BLaER1 (cell line): ENCODE results near the gene GFOD1.
A peak's percentile ranks its signal among the peaks of the same experiment; 100 is the strongest.

Source experiments
- H3K27ac ChIP-seq: shearing (Covaris generic); formaldehyde crosslinking; 2 replicates; pipeline ENCODE4 v1.8.1; 2022
- H3K27me3 ChIP-seq: shearing (Covaris generic); formaldehyde crosslinking; 2 replicates; pipeline ENCODE4 v1.8.1; 2022
- H3K36me3 ChIP-seq: shearing (Covaris generic); formaldehyde crosslinking; 2 replicates; pipeline ENCODE4 v1.8.1; 2022
- H3K4me1 ChIP-seq: shearing (Covaris generic); formaldehyde crosslinking; 2 replicates; pipeline ENCODE4 v1.8.1; 2022
- H3K4me2 ChIP-seq: shearing (Covaris generic); formaldehyde crosslinking; 2 replicates; pipeline ENCODE4 v1.8.1; 2022
- H3K4me3 ChIP-seq: shearing (Covaris generic); formaldehyde crosslinking; 2 replicates; pipeline ENCODE4 v1.8.1; 2022
- H3K9ac ChIP-seq: shearing (Covaris generic); formaldehyde crosslinking; 2 replicates; pipeline ENCODE4 v1.8.1; 2022
- H3K9me3 ChIP-seq: shearing (Covaris generic); formaldehyde crosslinking; 2 replicates; pipeline ENCODE4 v1.8.1; 2022
- H4K20me1 ChIP-seq: shearing (Covaris generic); formaldehyde crosslinking; 2 replicates; pipeline ENCODE4 v1.8.1; 2022
- Cebpa-rat ChIP-seq: shearing (Covaris generic); IDR thresholded peaks from 2 replicates; pipeline ENCODE4 v1.8.1; 2022

GFOD1 gene

DNA sequence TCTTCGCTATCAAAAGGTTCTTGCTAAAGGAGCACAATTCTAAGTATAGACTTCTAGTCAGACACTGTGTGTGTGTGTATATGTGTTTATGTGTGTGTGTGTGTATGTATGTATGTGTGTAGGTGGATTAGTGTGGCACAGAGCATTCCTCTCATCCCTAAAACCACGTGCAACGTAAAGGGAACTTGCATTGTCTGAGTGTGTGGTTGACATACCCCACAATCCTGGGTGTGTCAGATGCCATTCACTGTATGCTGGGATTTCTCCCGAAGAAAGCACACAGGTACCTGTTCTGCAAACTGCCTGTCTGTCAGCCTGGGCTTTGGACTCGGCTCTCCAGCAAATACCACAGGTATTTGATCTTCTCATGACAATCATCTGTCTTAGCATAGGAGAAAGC is 116.8 kb downstream of the GFOD1 start:
- peaks cover 3% of the 10 kb centered on the region; the same call in 1 of the 2 replicates for H3K36me3 ChIP-seq
- H3K4me3 ChIP-seq, result no peak overlapping the region
- TF ChIP-seq Cebpa-rat, result no peak
- no peak overlapping the region for H3K9ac ChIP-seq
- peaks cover 20% of the 10 kb centered on the region; the same call in 1 of the 2 replicates for H4K20me1 ChIP-seq
- H3K27me3 ChIP-seq, result no peaks in the 10 kb centered on the region
- H3K4me2 ChIP-seq, result no peak overlapping the region
- H3K9me3 ChIP-seq, result no peaks in the 10 kb centered on the region
- H3K27ac ChIP-seq, result no peak overlapping the region
- peaks cover 10% of the 10 kb centered on the region for H3K4me1 ChIP-seq

- H4K20me1 ChIP-seq, result peaks cover 20% of the 10 kb centered on the region; the same call in 1 of the 2 replicates
- peaks cover 13% of the 10 kb centered on the region for H3K36me3 ChIP-seq
- H3K27ac ChIP-seq, result no peak overlapping the region
- peaks cover 10% of the 10 kb centered on the region for H3K4me1 ChIP-seq
- H3K4me2 ChIP-seq, result no peak overlapping the region
- TF ChIP-seq Cebpa-rat, result no peak; the same call in 1 of the 2 replicates
- H3K9ac ChIP-seq, result no peak overlapping the region
- no peaks in the 10 kb centered on the region for H3K27me3 ChIP-seq
- 0 out of 2 replicates have a peak, but pooled peaks cover 5% of the 10 kb centered on the region for H3K9me3 ChIP-seq
- H3K4me3 ChIP-seq, result no peak overlapping the region
Measured at GRCh38 chr6:13369591-13369990, 117.8 kb downstream of the GFOD1 start.

- H3K27ac ChIP-seq, result no peak overlapping the region
- peaks cover 20% of the 10 kb centered on the region; the same call in 1 of the 2 replicates for H4K20me1 ChIP-seq
- TF ChIP-seq Cebpa-rat, result no peak
- H3K9ac ChIP-seq, result no peak overlapping the region
- H3K27me3 ChIP-seq, result no peaks in the 10 kb centered on the region
- 0 out of 2 replicates have a peak, but pooled peaks cover 5% of the 10 kb centered on the region for H3K9me3 ChIP-seq
- H3K4me3 ChIP-seq, result no peak overlapping the region
- peaks cover 19% of the 10 kb centered on the region for H3K36me3 ChIP-seq
- peaks cover 10% of the 10 kb centered on the region for H3K4me1 ChIP-seq
- H3K4me2 ChIP-seq, result peak overlapping the region; percentile 30
Measured at GRCh38 chr6:13368731-13369115, 118.7 kb downstream of the GFOD1 start.

- H3K4me3 ChIP-seq, result no peak overlapping the region
- no peak overlapping the region for H3K9ac ChIP-seq
- no peaks in the 10 kb centered on the region for H3K27me3 ChIP-seq
- TF ChIP-seq Cebpa-rat, result no peak
- H4K20me1 ChIP-seq, result peaks cover 20% of the 10 kb centered on the region; the same call in 1 of the 2 replicates
- no peak overlapping the region for H3K27ac ChIP-seq
- peaks cover 19% of the 10 kb centered on the region for H3K36me3 ChIP-seq
- peaks cover 10% of the 10 kb centered on the region for H3K4me1 ChIP-seq
- H3K4me2 ChIP-seq, result no peak overlapping the region
- 0 out of 2 replicates have a peak, but pooled peaks cover 5% of the 10 kb centered on the region for H3K9me3 ChIP-seq
Measured at GRCh38 chr6:13368079-13368730, 119.2 kb downstream of the GFOD1 start.

DNA sequence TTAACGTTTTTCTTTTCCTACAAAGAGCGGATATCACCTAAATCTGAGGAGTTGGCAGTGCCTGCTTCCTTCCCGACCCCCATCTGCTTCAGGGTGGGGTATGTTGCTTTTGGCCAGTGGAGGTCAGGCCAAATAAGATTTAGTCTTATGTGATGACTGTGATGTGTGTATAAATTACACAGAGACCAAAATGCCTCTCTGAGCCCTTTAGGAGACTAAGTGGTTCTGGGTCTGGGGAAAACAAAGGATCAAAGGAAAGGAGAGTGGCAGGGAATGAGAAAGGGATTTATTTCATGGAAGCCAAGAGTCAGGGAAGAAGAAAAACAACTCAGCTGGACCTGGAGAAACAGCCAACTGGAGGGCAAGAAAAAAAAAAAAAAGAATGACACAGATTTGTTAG is 120.0 kb downstream of the GFOD1 start:
- Histone ChIP-seq H3K4me1 (peaks cover 10% of the 10 kb centered on the region), H3K4me3 (no peak overlapping the region), H3K27me3 (no peaks in the 10 kb centered on the region), H3K9ac (no peak overlapping the region), H4K20me1 (peaks cover 20% of the 10 kb centered on the region; the same call in 1 of the 2 replicates), H3K9me3 (0 out of 2 replicates have a peak, but pooled peaks cover 5% of the 10 kb centered on the region), H3K27ac (no peak overlapping the region), H3K36me3 (peaks cover 27% of the 10 kb centered on the region), H3K4me2 (no peak overlapping the region)
- TF ChIP-seq Cebpa-rat, result no peak

- no peak overlapping the region for H3K27ac ChIP-seq
- no peak overlapping the region for H3K4me2 ChIP-seq
- no peak overlapping the region for H3K4me3 ChIP-seq
- no peak for TF ChIP-seq Cebpa-rat
- peaks cover 20% of the 10 kb centered on the region; the same call in 1 of the 2 replicates for H4K20me1 ChIP-seq
- H3K27me3 ChIP-seq, result no peaks in the 10 kb centered on the region
- peaks cover 17% of the 10 kb centered on the region for H3K4me1 ChIP-seq
- no peak overlapping the region for H3K9ac ChIP-seq
- H3K9me3 ChIP-seq, result 0 out of 2 replicates have a peak, but pooled peaks cover 5% of the 10 kb centered on the region
- peaks cover 31% of the 10 kb centered on the region for H3K36me3 ChIP-seq
Measured at GRCh38 chr6:13365320-13365719, 122.1 kb downstream of the GFOD1 start.

- peaks cover 20% of the 10 kb centered on the region; the same call in 1 of the 2 replicates for H4K20me1 ChIP-seq
- H3K4me3 ChIP-seq, result no peak overlapping the region
- no peak for TF ChIP-seq Cebpa-rat
- no peak overlapping the region for H3K27ac ChIP-seq
- peaks cover 31% of the 10 kb centered on the region for H3K36me3 ChIP-seq
- no peak overlapping the region for H3K9ac ChIP-seq
- peaks cover 18% of the 10 kb centered on the region for H3K4me1 ChIP-seq
- H3K4me2 ChIP-seq, result no peak overlapping the region
- no peaks in the 10 kb centered on the region for H3K27me3 ChIP-seq
- 0 out of 2 replicates have a peak, but pooled peaks cover 5% of the 10 kb centered on the region for H3K9me3 ChIP-seq
Measured at GRCh38 chr6:13364842-13365241, 122.6 kb downstream of the GFOD1 start.

- Histone ChIP-seq H3K9ac (no peak overlapping the region), H4K20me1 (no peaks in the 10 kb centered on the region), H3K4me3 (no peak overlapping the region), H3K9me3 (0 out of 2 replicates have a peak, but pooled peaks cover 5% of the 10 kb centered on the region), H3K4me1 (peaks cover 25% of the 10 kb centered on the region), H3K27me3 (no peaks in the 10 kb centered on the region), H3K27ac (no peak overlapping the region), H3K36me3 (peaks cover 37% of the 10 kb centered on the region), H3K4me2 (no peak overlapping the region)
- TF ChIP-seq Cebpa-rat, result no peak
Measured at GRCh38 chr6:13362412-13362811, 125.0 kb downstream of the GFOD1 start.

DNA sequence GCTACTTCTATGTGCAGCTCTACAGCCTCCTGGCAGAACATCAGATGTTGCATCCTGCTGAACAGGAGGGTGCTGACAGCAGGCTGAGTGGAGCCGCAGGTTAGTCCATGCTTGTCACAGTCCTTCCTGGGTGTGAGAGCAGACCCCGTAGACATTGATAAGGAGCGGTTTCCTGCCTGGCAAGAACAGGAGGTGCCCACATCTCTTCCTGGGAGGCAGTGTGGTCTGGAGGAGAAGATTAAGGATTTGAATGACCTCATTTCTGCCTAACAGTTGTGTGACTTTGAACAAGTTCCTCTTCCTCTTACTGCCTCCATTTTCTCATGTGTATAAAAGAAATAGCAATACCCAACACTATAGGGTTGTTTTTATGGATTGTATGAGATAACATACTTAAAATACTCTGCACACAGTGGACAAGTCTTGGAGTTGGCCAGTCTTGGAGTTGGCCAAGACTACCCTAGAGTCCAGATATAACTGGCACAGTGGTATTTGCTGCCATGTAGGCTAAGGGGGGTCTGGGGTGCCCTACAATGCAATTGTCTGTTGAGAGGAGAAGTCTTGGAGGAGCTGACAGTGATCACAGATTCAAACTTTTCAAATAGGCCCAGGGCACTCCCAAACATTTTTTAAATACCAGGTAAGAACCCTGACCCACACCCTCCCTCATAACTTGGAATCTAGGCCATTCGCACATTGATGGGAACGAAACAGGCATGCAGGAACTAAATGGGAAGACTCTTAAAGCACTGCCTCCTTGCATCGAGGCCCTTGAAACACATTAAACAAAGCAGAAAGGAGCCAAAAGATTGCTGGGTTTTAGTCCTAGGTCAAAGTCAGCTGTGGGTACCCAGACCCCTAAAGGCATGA is 126.5 kb downstream of the GFOD1 start:
- H3K4me1 ChIP-seq, result peaks cover 40% of the 10 kb centered on the region
- peaks cover 37% of the 10 kb centered on the region for H3K36me3 ChIP-seq
- no peaks in the 10 kb centered on the region for H4K20me1 ChIP-seq
- no peak for TF ChIP-seq Cebpa-rat
- H3K27me3 ChIP-seq, result no peaks in the 10 kb centered on the region
- H3K4me2 ChIP-seq, result no peak overlapping the region
- 0 out of 2 replicates have a peak, but pooled peaks cover 5% of the 10 kb centered on the region for H3K9me3 ChIP-seq
- no peak overlapping the region for H3K27ac ChIP-seq
- H3K4me3 ChIP-seq, result no peak overlapping the region
- H3K9ac ChIP-seq, result no peak overlapping the region
